Sigmoid colon (tissue), 4 donors: ENCODE results near the gene GID4.

ENCODE experiments used
- EP300 ChIP-seq, 4 donors: sonication (generic); formaldehyde crosslinking; IDR thresholded peaks; one replicate each; pipeline ENCODE4 v1.6.1; 2017; ENCODE audit warnings: antibody characterized with exemption in 4 of 4
- POLR2AphosphoS5 ChIP-seq, 4 donors: sonication (generic); formaldehyde crosslinking; IDR thresholded peaks; one replicate each; pipeline ENCODE4 v1.6.1; 2017; ENCODE audit warnings: antibody characterized with exemption in 4 of 4
- TF ChIP-seq, protein P1 (sequence below), 4 experiments: fragments of 450-650 bp in 3 of 4; fragments of 200-600 bp in 1 of 4; IDR thresholded peaks; one replicate each; pipeline ENCODE4 v1.5.1; 2016 to 2019; ENCODE audit warnings: antibody characterized with exemption in 4 of 4, mild to moderate bottlenecking in 3 of 4, moderate library complexity in 2 of 4

DNA sequence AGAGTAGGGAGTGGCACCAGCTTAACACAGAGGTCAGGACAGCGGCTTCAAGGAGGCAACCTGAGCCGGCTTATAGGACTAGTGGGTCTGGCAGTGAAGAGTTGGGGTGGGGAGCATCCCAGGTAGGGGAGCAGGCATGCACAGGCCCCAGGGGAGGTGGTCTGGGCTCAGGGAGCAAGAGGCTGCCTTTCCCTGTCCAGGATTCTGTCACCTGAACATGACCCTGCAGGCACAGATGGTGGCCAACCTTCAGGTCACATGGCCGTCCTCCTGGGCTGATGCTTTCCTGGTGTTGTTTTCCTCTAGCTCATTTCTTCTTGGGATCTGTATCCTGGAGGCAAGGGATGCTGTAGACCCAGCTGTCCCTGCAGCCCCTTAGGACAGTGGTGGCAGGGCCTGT, 65.8 kb downstream of the GID4 start:
- TF ChIP-seq, protein P1, sequence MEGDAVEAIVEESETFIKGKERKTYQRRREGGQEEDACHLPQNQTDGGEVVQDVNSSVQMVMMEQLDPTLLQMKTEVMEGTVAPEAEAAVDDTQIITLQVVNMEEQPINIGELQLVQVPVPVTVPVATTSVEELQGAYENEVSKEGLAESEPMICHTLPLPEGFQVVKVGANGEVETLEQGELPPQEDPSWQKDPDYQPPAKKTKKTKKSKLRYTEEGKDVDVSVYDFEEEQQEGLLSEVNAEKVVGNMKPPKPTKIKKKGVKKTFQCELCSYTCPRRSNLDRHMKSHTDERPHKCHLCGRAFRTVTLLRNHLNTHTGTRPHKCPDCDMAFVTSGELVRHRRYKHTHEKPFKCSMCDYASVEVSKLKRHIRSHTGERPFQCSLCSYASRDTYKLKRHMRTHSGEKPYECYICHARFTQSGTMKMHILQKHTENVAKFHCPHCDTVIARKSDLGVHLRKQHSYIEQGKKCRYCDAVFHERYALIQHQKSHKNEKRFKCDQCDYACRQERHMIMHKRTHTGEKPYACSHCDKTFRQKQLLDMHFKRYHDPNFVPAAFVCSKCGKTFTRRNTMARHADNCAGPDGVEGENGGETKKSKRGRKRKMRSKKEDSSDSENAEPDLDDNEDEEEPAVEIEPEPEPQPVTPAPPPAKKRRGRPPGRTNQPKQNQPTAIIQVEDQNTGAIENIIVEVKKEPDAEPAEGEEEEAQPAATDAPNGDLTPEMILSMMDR (IDR thresholded peaks at IDR 0.05): no peak
- TF ChIP-seq POLR2AphosphoS5 (IDR thresholded peaks at IDR 0.05) (no peak), EP300 (IDR thresholded peaks at IDR 0.05) (no peak)
